Endothelial cell of umbilical vein (primary cell): ENCODE measurements around the gene CHSY1. TPM values are rescaled to one million over a fixed set of nuclear protein-coding genes. Genes with fewer than 3 reads are reported as not detected.

ENCODE experiments used
- BruUV-seq: library from RNA; stranded (reverse); fragments of 400-500 nt; replicated peaks from 2 replicates; lab custom pipeline; 2021; lab: Mats Ljungman, UMichigan
- CTCF ChIA-PET: fragments of 300-600, 350-600 bp; sonication (Branson Sonifier 250); formaldehyde crosslinking; loops from one replicate; lab custom pipeline; 2021; ENCODE audit warnings: antibody characterized with exemption, inconsistent platforms; lab: Charles Lee
- POLR2A ChIA-PET: fragments of 300-600, 350-600 bp; sonication (Branson Sonifier 250); formaldehyde crosslinking; loops from one replicate; lab custom pipeline; 2021; ENCODE audit warnings: antibody characterized with exemption, inconsistent platforms; lab: Charles Lee
- DNase-seq: peaks from one replicate; pipeline ENCODE4 v3.0.0-alpha.2; 2011; ENCODE audit warnings: low read depth, low spot score
- FAIRE-seq: peaks from 2 replicates; lab custom pipeline; 2011; peaks lifted over from hg19 to GRCh38; lab: Jason Lieb, UNC
- H2AFZ ChIP-seq: 2 replicates; pipeline ENCODE4 v1.6.0; 2012; ENCODE audit warnings: low read depth, low read length, control low read depth, inconsistent platforms
- H3K27ac ChIP-seq: 2 replicates; pipeline ENCODE4 v1.5.1; 2011; ENCODE audit warnings: low read depth, mild to moderate bottlenecking, control low read depth, low read length, moderate library complexity; ENCODE audit not compliant: insufficient read depth
- H3K27me3 ChIP-seq, 2 experiments: 2 replicates each; pipeline versions ENCODE4 v1.6.0 to v1.6.1; 2011; ENCODE audit warnings: low read length in 2 of 2, mixed read lengths in 1 of 2; ENCODE audit not compliant: control insufficient read depth in 2 of 2, insufficient read depth in 2 of 2
- H3K36me3 ChIP-seq, 2 experiments: 2 replicates in 1 of 2; 3 replicates in 1 of 2; pipeline ENCODE4 v1.5.1; 2011; ENCODE audit warnings: low read length in 2 of 2, mild to moderate bottlenecking in 1 of 2, moderate library complexity in 1 of 2; ENCODE audit not compliant: control insufficient read depth in 2 of 2, insufficient read depth in 2 of 2; ENCODE audit errors: extremely low read depth in 1 of 2
- H3K4me1 ChIP-seq: 3 replicates; pipeline ENCODE4 v1.5.1; 2011; ENCODE audit warnings: mild to moderate bottlenecking, low read length; ENCODE audit not compliant: control insufficient read depth, insufficient read depth; ENCODE audit errors: extremely low read depth
- H3K4me2 ChIP-seq: 2 replicates; pipeline ENCODE4 v1.6.1; 2011; ENCODE audit warnings: low read length, control low read depth, mixed read lengths; ENCODE audit not compliant: insufficient read depth
- H3K4me3 ChIP-seq, 3 experiments: fragments of 200-600 bp in 1 of 3; sonication (generic), shearing (Covaris generic) in 1 of 3; replicated peaks in 1 of 3; 2 replicates each; pipeline ENCODE4 v1.5.1; 2011 to 2016; ENCODE audit warnings: control low read depth in 3 of 3, low read length in 3 of 3, mild to moderate bottlenecking in 2 of 3, inconsistent platforms in 1 of 3, low read depth in 1 of 3, moderate library complexity in 1 of 3; ENCODE audit not compliant: insufficient read depth in 1 of 3
- H3K79me2 ChIP-seq: 2 replicates; pipeline ENCODE4 v1.6.0; 2012; ENCODE audit warnings: low read length, inconsistent platforms; ENCODE audit not compliant: control insufficient read depth, insufficient read depth
- H3K9ac ChIP-seq: replicated peaks from 2 replicates; pipeline ENCODE3; 2011; ENCODE audit warnings: low read length, control low read depth; ENCODE audit not compliant: insufficient read depth; ENCODE audit errors: extremely low read depth
- H3K9me1 ChIP-seq: replicated peaks from 3 replicates; pipeline ENCODE4 v1.6.0; 2011; ENCODE audit warnings: mild to moderate bottlenecking, low read length; ENCODE audit not compliant: control insufficient read depth, insufficient read depth; ENCODE audit errors: extremely low read depth
- H3K9me3 ChIP-seq: replicated peaks from 2 replicates; pipeline ENCODE4 v1.5.1; 2012; ENCODE audit warnings: low read length, inconsistent platforms; ENCODE audit not compliant: control insufficient read depth, insufficient read depth
- H4K20me1 ChIP-seq: replicated peaks from 2 replicates; pipeline ENCODE3; 2011; ENCODE audit warnings: mild to moderate bottlenecking, low read length; ENCODE audit not compliant: control insufficient read depth, insufficient read depth; ENCODE audit errors: extremely low read depth
- CTCF ChIP-seq, 2 donors: IDR thresholded peaks; 1 replicate in 1 of 2; 2 replicates in 1 of 2; pipeline ENCODE4 v1.5.1; 2011; ENCODE audit warnings: low read length in 2 of 2, mild to moderate bottlenecking in 2 of 2, moderate library complexity in 2 of 2, control low read depth in 1 of 2, inconsistent platforms in 1 of 2, low read depth in 1 of 2; ENCODE audit not compliant: insufficient read depth in 1 of 2; ENCODE audit errors: extremely low read depth in 1 of 2
- EZH2 ChIP-seq: IDR thresholded peaks from 2 replicates; pipeline ENCODE4 v1.6.1; 2012; ENCODE audit warnings: borderline replicate concordance, low read depth, mild to moderate bottlenecking, moderate library complexity, low read length, inconsistent platforms; ENCODE audit not compliant: severe bottlenecking
- FOS ChIP-seq: IDR thresholded peaks from 2 replicates; pipeline ENCODE4 v1.6.1; 2011; ENCODE audit warnings: mild to moderate bottlenecking, low read length, moderate library complexity, borderline replicate concordance; ENCODE audit not compliant: insufficient read depth
- GATA2 ChIP-seq: IDR thresholded peaks from 2 replicates; pipeline ENCODE4 v1.7.0; 2011; ENCODE audit warnings: low read depth, mild to moderate bottlenecking, moderate library complexity, mixed read lengths, low read length; ENCODE audit not compliant: insufficient read length, insufficient read depth
- JUN ChIP-seq: IDR thresholded peaks from 2 replicates; pipeline ENCODE4 v1.6.1; 2011; ENCODE audit warnings: borderline replicate concordance, low read depth; ENCODE audit not compliant: insufficient read length, insufficient read depth
- MYC ChIP-seq: IDR thresholded peaks from one replicate; pipeline ENCODE4 v1.6.1; 2011; ENCODE audit warnings: mild to moderate bottlenecking, low read depth, low read length
- POLR2A ChIP-seq: IDR thresholded peaks from 2 replicates; pipeline ENCODE4 v1.6.1; 2012; ENCODE audit warnings: low read depth, mild to moderate bottlenecking, control low read depth, low read length
- POLR2AphosphoS5 ChIP-seq: IDR thresholded peaks from 2 replicates; pipeline ENCODE4 v1.6.1; 2012; ENCODE audit warnings: low read depth, mild to moderate bottlenecking, control low read depth, low read length, moderate library complexity; ENCODE audit not compliant: insufficient read depth
- dilution Hi-C: fragments of 300-500 bp; cut with MboI; formaldehyde crosslinking; loops from one replicate; pipeline ENCODE4 v1.15.0; 2019; ENCODE audit warnings: low sequenced_read_pairs; ENCODE audit not compliant: extremely low pct_ligation_motif_present
- intact Hi-C: fragments of 100-400 bp; cut with micrococcal nuclease; formaldehyde crosslinking; loops from one replicate; pipeline ENCODE4 v1.10.0; 2022
- polyA plus RNA-seq, 4 experiments: library from polyadenylated mRNA; depleted of rRNA in 3 of 4; stranded (reverse) in 3 of 4; unstranded in 1 of 4; fragments of >200 nt; gene quantifications; 2 replicates each; pipeline versions ENCODE4 v1.2.1 to v1.2.3, GENCODE V29; 2011 to 2012; ENCODE audit warnings: missing spikeins in 1 of 4
- total RNA-seq: library from RNA; stranded (reverse); gene quantifications from 2 replicates; pipeline ENCODE4 v1.2.3, GENCODE V29; 2021
- TF ChIP-seq, protein P1 (sequence below): IDR thresholded peaks from 2 replicates; pipeline ENCODE4 v1.6.1; 2011; ENCODE audit not compliant: insufficient read depth, insufficient read length

CHSY1 gene
- total and polyA plus RNA-seq, 2 donors (not counting 3 experiments of a cell fraction or from before 2014, with no cell fraction given): 23.7 to 50.8 TPM

GRCh38 chr15:101283931-101284330, 32.1 kb upstream of the CHSY1 start:
- no peaks in the 10 kb centered on the region for H3K27me3 ChIP-seq
- peaks cover 18% of the 10 kb centered on the region for H3K79me2 ChIP-seq
- FAIRE-seq (no peak), DNase-seq (no peak)
- no peak overlapping the region for H3K4me3 ChIP-seq
- H3K36me3 ChIP-seq: peaks cover 14 to 17% of the 10 kb centered on the region in 2 experiments
- CTCF ChIA-PET: interaction anchor here (0.9 to 1.2 kb wide), 3 partner anchors 10 to 358 kb away, joined by 3 read pairs; no protein-coding TSS in a partner anchor
- TF ChIP-seq JUN: no peak
- TF ChIP-seq CTCF (IDR thresholded peaks at IDR 0.05; ENCODE audit: extremely low read depth in 1 of 2, insufficient read depth in 1 of 2, low read depth in 1 of 2, low read length in 2 of 2): no peak
- no peak for TF ChIP-seq MYC
- no peak for TF ChIP-seq FOS
- TF ChIP-seq POLR2A: no peak
- TF ChIP-seq, protein P1, sequence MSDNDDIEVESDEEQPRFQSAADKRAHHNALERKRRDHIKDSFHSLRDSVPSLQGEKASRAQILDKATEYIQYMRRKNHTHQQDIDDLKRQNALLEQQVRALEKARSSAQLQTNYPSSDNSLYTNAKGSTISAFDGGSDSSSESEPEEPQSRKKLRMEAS: no peak
- TF ChIP-seq EZH2: no peak
- no peak for TF ChIP-seq GATA2
- no peak for TF ChIP-seq POLR2AphosphoS5
- no peak overlapping the region for H2AFZ ChIP-seq
- intact Hi-C loops (no loop called here), dilution Hi-C loops (no loop called here)
- H3K4me2 ChIP-seq: no peak overlapping the region
- H3K9me3 ChIP-seq: no peaks in the 10 kb centered on the region
- no peaks in the 10 kb centered on the region for H3K9me1 ChIP-seq
- POLR2A ChIA-PET: no interaction called here
- H4K20me1 ChIP-seq: peaks cover 5% of the 10 kb centered on the region
- BruUV-seq: no TSS peak
- H3K4me1 ChIP-seq: no peaks in the 10 kb centered on the region
- no peak overlapping the region for H3K27ac ChIP-seq
- no peak overlapping the region for H3K9ac ChIP-seq
